Measurements from ENCODE around the gene CA14. TPM values are rescaled to one million over a fixed set of nuclear protein-coding genes. Genes with fewer than 3 reads are reported as not detected.

CA14 gene
- total and polyA plus RNA-seq, 2 of the 4 experiments (the other 2 are of a cell fraction), result not detected

GRCh38 chr1:150282558-150282958, 25.0 kb downstream of the CA14 start:
- H3K4me2 ChIP-seq (ENCODE audit: low read depth, low read length), result peak overlapping the region; percentile 84
- H3K4ac ChIP-seq (ENCODE audit: low read depth, low read length), result peak overlapping the region; percentile 70
- no peak overlapping the region for H2BK20ac ChIP-seq (ENCODE audit: low read depth, low read length)
- peak overlapping the region; percentile 58 for H3K4me3 ChIP-seq (ENCODE audit: insufficient read depth, low read depth, low read length)
- H3K9me3 ChIP-seq (ENCODE audit: control insufficient read depth, insufficient read depth, low read length), result no peaks in the 10 kb centered on the region
- H3K56ac ChIP-seq (ENCODE audit: extremely low read depth, insufficient read depth, low read length), result no peak overlapping the region
- peak overlapping the region; percentile 60; the same call in 1 of the 2 replicates for H2BK120ac ChIP-seq (ENCODE audit: low read depth, low read length)
- H3K36me3 ChIP-seq (ENCODE audit: control insufficient read depth, insufficient read depth, low read length), result peaks cover 11% of the 10 kb centered on the region
- H3K79me1 ChIP-seq (ENCODE audit: low read depth in 1 of 2, low read length in 2 of 2), result peaks cover 17 to 21% of the 10 kb centered on the region in 2 experiments; a peak in 3 of 4 replicates
- peak overlapping the region; percentile 92 for H2AFZ ChIP-seq (replicated peaks; ENCODE audit: low read length, poor library complexity)
- 2% methylated on average over 9 of the region's 21 CpGs; no CpG with 5 or more reads in 1 of the 2 experiments for WGBS, 2 experiments (ENCODE audit: extremely low coverage in 2 of 2, insufficient read length in 1 of 2)
- peak overlapping the region; percentile 82 for H3K23ac ChIP-seq (ENCODE audit: low read depth, low read length)
- peak overlapping the region; percentile 54 for H3K9ac ChIP-seq (ENCODE audit: low read depth, low read length)
- intact Hi-C loops (cut with micrococcal nuclease) (loop anchor here (5.0 kb wide), 1 partner anchor 45 kb away; the partner anchor contains the start of gene ANP32E), dilution Hi-C loops (cut with HindIII; ENCODE audit: low sequenced_read_pairs, unreplicated experiment) (no loop called here), in situ Hi-C loops (cut with MboI; ENCODE audit: low sequenced_read_pairs) (no loop called here)
- BruUV-seq (replicated peaks), result no TSS peak
- ATAC-seq (ENCODE audit: low read depth), result no peak; the same call in 1 of the 2 replicates
- H4K8ac ChIP-seq (ENCODE audit: low read depth in 2 of 2, low read length in 2 of 2), result peak overlapping the region in 1 of 2 experiments; percentile 61; a peak in 2 of 4 replicates
- H3K27ac ChIP-seq (ENCODE audit: insufficient read depth, low read length), result peak overlapping the region; percentile 13; the same call in 1 of the 2 replicates
- ChIA-PET CTCF (interaction anchor here (0.6 to 3.8 kb wide), 2 partner anchors 27 to 76 kb away, joined by 4 to 31 read pairs; no protein-coding TSS in a partner anchor), POLR2A (ENCODE audit: unreplicated experiment) (interaction anchor here (0.6 kb wide), 1 partner anchor 10 kb away, joined by 5 read pairs; no protein-coding TSS in a partner anchor)
- DNase-seq, result peak; percentile 22
- TF ChIP-seq FOS (IDR thresholded peaks at IDR 0.05; ENCODE audit: low read depth, low read length) (no peak), POLR2A (IDR thresholded peaks at IDR 0.05; ENCODE audit: low read depth, low read length) (peak; percentile 63; the same call in 1 of the 2 replicates)
- H3K9me1 ChIP-seq (ENCODE audit: insufficient read depth, low read length), result no peaks in the 10 kb centered on the region
- no peaks in the 10 kb centered on the region for H3K27me3 ChIP-seq (ENCODE audit: control insufficient read depth, insufficient read depth, low read length)
- peak overlapping the region; percentile 32 for H2BK5ac ChIP-seq (ENCODE audit: low read depth, low read length, poor library complexity, severe bottlenecking)
- peak overlapping the region; percentile 40 for H2AK5ac ChIP-seq (ENCODE audit: low read depth, low read length)
- H2AK9ac ChIP-seq (replicated peaks; ENCODE audit: low read depth, low read length, poor library complexity), result peak overlapping the region; percentile 93
- H3K4me1 ChIP-seq (ENCODE audit: control insufficient read depth, insufficient read depth, low read length), result peaks cover 5% of the 10 kb centered on the region
- 0 out of 2 replicates have a peak overlapping the region, but pooled peaks have one; percentile 12 for H4K5ac ChIP-seq (ENCODE audit: low read depth, low read length)
- H2BK15ac ChIP-seq (ENCODE audit: low read depth, low read length), result peak overlapping the region; percentile 28; the same call in 1 of the 3 replicates
- H4K20me1 ChIP-seq (ENCODE audit: insufficient read depth, low read length), result no peaks in the 10 kb centered on the region
- H3K18ac ChIP-seq (ENCODE audit: low read depth, low read length), result no peak overlapping the region
- H3K14ac ChIP-seq (replicated peaks; ENCODE audit: low read depth, low read length), result peak overlapping the region; percentile 82
- peak overlapping the region; percentile 58 for H4K91ac ChIP-seq (ENCODE audit: insufficient read depth, low read depth, low read length)
